ENCODE measurements around the gene ORMDL2.

Gene ORMDL2

DNA sequence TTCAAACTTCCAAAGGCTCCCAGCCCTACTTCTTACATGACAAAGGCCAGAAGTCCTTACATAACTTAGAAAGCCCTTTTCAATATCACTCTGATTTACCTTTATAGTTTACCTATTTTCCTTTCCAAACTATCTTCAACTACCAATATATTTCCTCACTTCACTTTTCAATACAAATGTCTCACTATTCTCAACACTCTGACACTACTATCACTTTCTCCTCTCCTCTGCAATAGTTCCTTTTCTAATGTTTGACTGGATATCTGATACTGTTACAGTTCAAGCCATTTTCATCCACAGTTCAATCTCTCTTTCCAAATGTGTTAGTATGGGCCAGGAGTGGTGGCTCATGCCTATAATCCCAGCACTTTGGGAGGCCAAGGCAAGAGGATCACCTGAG lies 3.6 kb upstream of the ORMDL2 start:
- in situ Hi-C loops (cut with HindIII; ENCODE audit: low sequenced_read_pairs): no loop called here
- TF ChIP-seq, protein P1, sequence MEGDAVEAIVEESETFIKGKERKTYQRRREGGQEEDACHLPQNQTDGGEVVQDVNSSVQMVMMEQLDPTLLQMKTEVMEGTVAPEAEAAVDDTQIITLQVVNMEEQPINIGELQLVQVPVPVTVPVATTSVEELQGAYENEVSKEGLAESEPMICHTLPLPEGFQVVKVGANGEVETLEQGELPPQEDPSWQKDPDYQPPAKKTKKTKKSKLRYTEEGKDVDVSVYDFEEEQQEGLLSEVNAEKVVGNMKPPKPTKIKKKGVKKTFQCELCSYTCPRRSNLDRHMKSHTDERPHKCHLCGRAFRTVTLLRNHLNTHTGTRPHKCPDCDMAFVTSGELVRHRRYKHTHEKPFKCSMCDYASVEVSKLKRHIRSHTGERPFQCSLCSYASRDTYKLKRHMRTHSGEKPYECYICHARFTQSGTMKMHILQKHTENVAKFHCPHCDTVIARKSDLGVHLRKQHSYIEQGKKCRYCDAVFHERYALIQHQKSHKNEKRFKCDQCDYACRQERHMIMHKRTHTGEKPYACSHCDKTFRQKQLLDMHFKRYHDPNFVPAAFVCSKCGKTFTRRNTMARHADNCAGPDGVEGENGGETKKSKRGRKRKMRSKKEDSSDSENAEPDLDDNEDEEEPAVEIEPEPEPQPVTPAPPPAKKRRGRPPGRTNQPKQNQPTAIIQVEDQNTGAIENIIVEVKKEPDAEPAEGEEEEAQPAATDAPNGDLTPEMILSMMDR (IDR thresholded peaks at IDR 0.05; ENCODE audit: low read depth, low read length): no peak
- no peak for DNase-seq (ENCODE audit: low read depth, low spot score)
- no peak overlapping the region for H3K4me3 ChIP-seq (ENCODE audit: low read depth, low read length)

DNA sequence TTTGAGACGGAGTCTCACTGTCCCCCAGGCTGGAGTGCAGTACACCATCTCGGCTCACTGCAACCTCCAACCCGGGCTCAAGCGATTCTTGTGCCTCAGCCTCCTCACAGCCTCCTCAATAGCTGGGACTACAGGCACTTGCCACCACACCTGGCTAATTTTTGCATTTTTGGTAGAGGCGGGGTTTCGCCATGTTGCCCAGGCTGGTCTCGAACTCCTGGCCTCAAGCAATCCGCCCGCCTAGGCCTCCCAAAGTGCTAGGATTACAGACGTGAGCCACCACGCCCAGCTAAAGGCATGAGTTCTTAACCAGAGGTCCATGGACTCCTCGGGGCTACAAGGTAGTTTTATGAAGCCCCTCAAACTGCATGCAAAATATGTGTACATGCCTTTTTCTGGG lies 2.4 kb upstream of the ORMDL2 start:
- TF ChIP-seq, protein P1 (IDR thresholded peaks at IDR 0.05; ENCODE audit: low read depth, low read length): no peak
- no peak for DNase-seq (ENCODE audit: low read depth, low spot score)
- in situ Hi-C loops (cut with HindIII; ENCODE audit: low sequenced_read_pairs): no loop called here
- no peak overlapping the region for H3K4me3 ChIP-seq (ENCODE audit: low read depth, low read length)

DNA sequence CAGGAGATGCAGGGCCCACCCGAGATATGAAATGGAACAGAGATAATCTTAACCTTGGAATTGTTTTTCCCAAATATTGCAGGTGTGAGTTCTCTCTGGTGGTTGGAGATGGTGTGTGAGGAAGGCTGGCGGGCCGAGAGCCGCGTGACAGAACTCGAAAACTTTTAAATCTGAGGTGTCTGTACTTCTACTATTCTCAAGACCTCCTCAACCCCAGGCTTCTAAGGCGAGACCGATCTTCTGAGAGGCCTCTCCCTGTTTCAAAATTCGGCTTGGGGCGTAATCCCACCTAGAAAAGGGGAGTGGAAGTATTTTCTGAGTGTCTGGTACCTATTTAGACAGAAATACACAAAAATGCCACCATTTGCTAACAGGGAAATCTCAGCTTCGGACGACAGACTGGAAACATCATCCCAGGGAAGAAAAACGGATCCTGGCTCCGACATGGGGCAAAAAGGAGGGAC lies 928 bp upstream of the ORMDL2 start:
- DNase-seq (ENCODE audit: low read depth, low spot score): no peak
- TF ChIP-seq, protein P1 (IDR thresholded peaks at IDR 0.05; ENCODE audit: low read depth, low read length): no peak
- in situ Hi-C loops (cut with HindIII; ENCODE audit: low sequenced_read_pairs): no loop called here
- H3K4me3 ChIP-seq (ENCODE audit: low read depth, low read length): peak overlapping the region; percentile 91

DNA sequence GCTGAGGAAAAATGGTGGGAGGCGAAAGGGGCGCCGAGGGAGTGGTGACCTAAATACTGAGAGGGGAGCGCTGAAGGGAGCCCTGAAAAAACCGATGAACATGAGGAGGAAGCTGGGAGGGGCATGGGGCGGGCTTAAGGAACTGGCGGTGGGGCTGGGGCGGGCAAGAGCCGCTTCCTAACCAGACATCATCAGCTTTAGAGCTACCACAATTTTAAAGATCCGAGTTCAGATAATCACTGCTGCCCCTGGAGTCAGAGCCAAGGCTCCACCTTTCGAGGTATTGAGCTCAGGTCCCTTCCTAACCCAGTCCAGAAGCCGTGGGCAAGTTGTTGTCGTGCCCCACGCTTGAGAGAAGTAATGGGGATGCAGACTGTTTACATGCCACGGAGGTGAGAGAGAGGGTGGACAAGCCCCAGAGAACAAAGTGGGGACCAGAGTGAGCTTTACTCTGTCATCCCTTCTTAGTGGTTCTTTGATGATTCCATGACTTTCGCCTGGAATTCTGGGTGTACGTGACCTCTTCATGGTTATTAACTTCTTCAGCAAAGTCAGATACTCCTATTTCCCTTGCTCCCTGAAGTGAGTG lies 393 bp downstream of the ORMDL2 start:
- TF ChIP-seq, protein P1 (IDR thresholded peaks at IDR 0.05; ENCODE audit: low read depth, low read length): no peak
- peak overlapping the region; percentile 91 for H3K4me3 ChIP-seq (ENCODE audit: low read depth, low read length)
- peak; percentile 18 for DNase-seq (ENCODE audit: low read depth, low spot score)
- in situ Hi-C loops (cut with HindIII; ENCODE audit: low sequenced_read_pairs): no loop called here

DNA sequence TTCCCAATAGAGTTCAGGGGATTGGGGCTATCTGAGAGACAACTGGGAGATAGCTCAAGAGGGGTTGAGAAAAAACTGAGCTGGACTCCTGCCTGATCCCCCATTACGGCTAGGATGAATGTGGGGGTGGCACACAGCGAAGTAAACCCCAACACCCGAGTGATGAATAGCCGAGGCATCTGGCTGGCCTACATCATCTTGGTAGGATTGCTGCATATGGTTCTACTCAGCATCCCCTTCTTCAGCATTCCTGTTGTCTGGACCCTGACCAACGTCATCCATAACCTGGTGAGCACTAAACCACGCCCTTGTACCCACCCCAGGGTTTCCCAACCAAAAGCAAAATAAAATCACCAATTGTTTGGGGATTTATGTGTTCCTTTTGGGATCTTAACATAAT lies 1.0 kb downstream of the ORMDL2 start:
- TF ChIP-seq, protein P1 (IDR thresholded peaks at IDR 0.05; ENCODE audit: low read depth, low read length): no peak
- in situ Hi-C loops (cut with HindIII; ENCODE audit: low sequenced_read_pairs): no loop called here
- DNase-seq (ENCODE audit: low read depth, low spot score): no peak
- H3K4me3 ChIP-seq (ENCODE audit: low read depth, low read length): peak overlapping the region; percentile 91

DNA sequence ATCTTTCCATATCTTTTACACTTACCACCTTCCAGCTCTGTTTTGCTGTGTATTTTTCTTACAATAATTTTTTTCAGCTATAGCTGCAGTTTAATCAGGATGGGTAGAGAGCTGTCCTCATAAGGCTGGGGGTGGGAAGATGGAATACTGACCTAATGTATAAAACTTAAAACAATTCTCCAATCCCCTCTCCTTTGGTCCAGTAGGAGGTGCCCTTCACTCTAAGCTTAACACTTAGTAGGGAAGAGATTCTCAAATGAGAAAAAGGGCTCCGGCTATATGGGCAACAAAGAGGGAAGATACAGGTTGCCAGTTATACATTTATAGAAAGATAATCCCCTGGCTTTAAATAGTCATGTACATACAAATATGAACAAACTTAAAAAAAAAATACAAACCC lies 2.8 kb downstream of the ORMDL2 start:
- DNase-seq (ENCODE audit: low read depth, low spot score): peak; percentile 27

More for the DNA sequence above, 2.8 kb downstream of the ORMDL2 start:
- TF ChIP-seq, protein P1 (IDR thresholded peaks at IDR 0.05; ENCODE audit: low read depth, low read length): peak; percentile 39
- in situ Hi-C loops (cut with HindIII; ENCODE audit: low sequenced_read_pairs): no loop called here
- H3K4me3 ChIP-seq (ENCODE audit: low read depth, low read length): no peak overlapping the region
